OCI-LY7 (cell line): ENCODE measurements around the gene MYH7.

Source experiments
- EZH2phosphoT487 ChIP-seq: fragments of 200-600 bp; sonication (generic); IDR thresholded peaks from 2 replicates; pipeline ENCODE4 v1.6.1; 2018; ENCODE audit warnings: low read depth, borderline replicate concordance, mild to moderate bottlenecking, mixed run types, antibody characterized with exemption, low read length, moderate library complexity, mixed read lengths
- TF ChIP-seq, protein P1 (sequence below): fragments of 200-600 bp; sonication (generic); conservative IDR thresholded peaks from 2 replicates; pipeline ENCODE4 v1.5.1; 2014; ENCODE audit warnings: mild to moderate bottlenecking, antibody characterized with exemption, low read length, moderate library complexity, mixed read lengths

- TF ChIP-seq, protein P1, sequence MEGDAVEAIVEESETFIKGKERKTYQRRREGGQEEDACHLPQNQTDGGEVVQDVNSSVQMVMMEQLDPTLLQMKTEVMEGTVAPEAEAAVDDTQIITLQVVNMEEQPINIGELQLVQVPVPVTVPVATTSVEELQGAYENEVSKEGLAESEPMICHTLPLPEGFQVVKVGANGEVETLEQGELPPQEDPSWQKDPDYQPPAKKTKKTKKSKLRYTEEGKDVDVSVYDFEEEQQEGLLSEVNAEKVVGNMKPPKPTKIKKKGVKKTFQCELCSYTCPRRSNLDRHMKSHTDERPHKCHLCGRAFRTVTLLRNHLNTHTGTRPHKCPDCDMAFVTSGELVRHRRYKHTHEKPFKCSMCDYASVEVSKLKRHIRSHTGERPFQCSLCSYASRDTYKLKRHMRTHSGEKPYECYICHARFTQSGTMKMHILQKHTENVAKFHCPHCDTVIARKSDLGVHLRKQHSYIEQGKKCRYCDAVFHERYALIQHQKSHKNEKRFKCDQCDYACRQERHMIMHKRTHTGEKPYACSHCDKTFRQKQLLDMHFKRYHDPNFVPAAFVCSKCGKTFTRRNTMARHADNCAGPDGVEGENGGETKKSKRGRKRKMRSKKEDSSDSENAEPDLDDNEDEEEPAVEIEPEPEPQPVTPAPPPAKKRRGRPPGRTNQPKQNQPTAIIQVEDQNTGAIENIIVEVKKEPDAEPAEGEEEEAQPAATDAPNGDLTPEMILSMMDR: no peak
- TF ChIP-seq EZH2phosphoT487: no peak
Observed at GRCh38 chr14:23438101-23438971, 2.9 kb upstream of the MYH7 start.
